ENCODE measurements around the gene FBLN5.
"Not testable (repeated sequence)": the region's sequence is repeated elsewhere in the genome, so short reads cannot be mapped to it uniquely, and the experiment has no call there.

The FBLN5 gene

DNA sequence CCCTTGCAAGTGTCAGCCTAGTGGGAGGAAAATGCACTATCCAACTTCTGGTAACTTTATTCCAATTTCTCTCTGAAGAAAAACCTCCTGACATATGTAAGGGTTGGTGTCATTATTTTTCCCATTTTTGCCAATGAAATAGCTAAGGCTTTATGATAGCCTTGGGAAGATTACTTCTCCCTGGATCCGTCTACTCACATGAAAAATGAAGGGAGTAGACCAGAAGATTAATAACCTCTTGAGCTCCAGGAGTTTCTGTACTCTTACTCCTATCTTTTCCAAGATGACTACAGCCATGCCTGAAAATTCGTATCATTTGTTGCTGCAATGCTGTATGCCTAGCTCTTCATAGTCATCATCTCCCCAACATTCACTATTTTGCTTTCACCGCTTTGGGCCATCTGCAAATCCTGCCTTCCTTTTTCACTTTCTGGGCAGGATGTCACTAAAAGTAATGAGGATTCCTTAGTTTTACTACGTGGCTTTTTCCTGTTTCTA, 98.9 kb downstream of the FBLN5 start:
- no peak for DNase-seq (ENCODE audit: low read depth, low spot score)
- Histone ChIP-seq H3K9me3 (ENCODE audit: low read depth, low read length) (no peaks in the 10 kb centered on the region), H3K27ac (no peak overlapping the region), H3K4me3 (no peak overlapping the region), H3K9ac (ENCODE audit: insufficient read length) (no peak overlapping the region), H3K36me3 (ENCODE audit: insufficient read depth, low read length) (no peaks in the 10 kb centered on the region)
- no peak for TF ChIP-seq EZH2 (IDR thresholded peaks at IDR 0.05)
- no peak for TF ChIP-seq FOXP2 (optimal IDR thresholded peaks at IDR 0.05; ENCODE audit: control extremely low read depth, extremely low read length, insufficient read depth)
- no peak for TF ChIP-seq POLR2AphosphoS5 (IDR thresholded peaks at IDR 0.05; ENCODE audit: borderline replicate concordance, low read depth, low read length)

DNA sequence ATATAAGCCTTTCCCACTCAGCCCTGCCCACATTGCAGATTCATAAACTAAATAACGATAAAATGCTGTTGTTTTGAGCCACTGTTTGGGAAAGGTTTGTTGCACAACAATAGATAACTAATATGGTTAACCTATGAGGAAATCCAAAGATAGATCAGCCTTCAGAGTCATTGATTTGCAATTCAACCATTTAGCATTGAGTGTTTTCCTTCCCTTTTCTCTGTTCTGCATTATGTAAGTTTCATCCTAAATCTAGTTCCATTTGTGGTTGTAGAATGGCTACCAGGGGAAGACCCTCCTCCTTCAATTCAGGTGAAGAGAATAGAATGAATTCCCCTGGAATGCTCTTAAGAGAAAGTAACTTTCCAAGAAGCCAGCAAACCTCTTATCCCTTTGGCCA, 99.8 kb downstream of the FBLN5 start:
- DNase-seq (ENCODE audit: low read depth, low spot score) = no peak
- Histone ChIP-seq H3K4me3 (no peak overlapping the region), H3K36me3 (ENCODE audit: insufficient read depth, low read length) (no peaks in the 10 kb centered on the region), H3K9me3 (ENCODE audit: low read depth, low read length) (no peaks in the 10 kb centered on the region), H3K27ac (no peak overlapping the region), H3K9ac (ENCODE audit: insufficient read length) (no peak overlapping the region)
- TF ChIP-seq FOXP2 (optimal IDR thresholded peaks at IDR 0.05; ENCODE audit: control extremely low read depth, extremely low read length, insufficient read depth) (no peak), POLR2AphosphoS5 (IDR thresholded peaks at IDR 0.05; ENCODE audit: borderline replicate concordance, low read depth, low read length) (no peak), EZH2 (IDR thresholded peaks at IDR 0.05) (no peak)

- Histone ChIP-seq H3K4me3 (no peak overlapping the region), H3K9ac (ENCODE audit: insufficient read length) (no peak overlapping the region), H3K27ac (no peak overlapping the region), H3K9me3 (ENCODE audit: low read depth, low read length) (no peaks in the 10 kb centered on the region), H3K36me3 (ENCODE audit: insufficient read depth, low read length) (no peaks in the 10 kb centered on the region)
- no peak for DNase-seq (ENCODE audit: low read depth, low spot score)
- TF ChIP-seq POLR2AphosphoS5 (IDR thresholded peaks at IDR 0.05; ENCODE audit: borderline replicate concordance, low read depth, low read length) = no peak
- TF ChIP-seq FOXP2 (optimal IDR thresholded peaks at IDR 0.05; ENCODE audit: control extremely low read depth, extremely low read length, insufficient read depth) = no peak
- TF ChIP-seq EZH2 (IDR thresholded peaks at IDR 0.05) = no peak
These were observed 101.8 kb downstream of the FBLN5 start for GRCh38 chr14:91845652-91846051.

DNA sequence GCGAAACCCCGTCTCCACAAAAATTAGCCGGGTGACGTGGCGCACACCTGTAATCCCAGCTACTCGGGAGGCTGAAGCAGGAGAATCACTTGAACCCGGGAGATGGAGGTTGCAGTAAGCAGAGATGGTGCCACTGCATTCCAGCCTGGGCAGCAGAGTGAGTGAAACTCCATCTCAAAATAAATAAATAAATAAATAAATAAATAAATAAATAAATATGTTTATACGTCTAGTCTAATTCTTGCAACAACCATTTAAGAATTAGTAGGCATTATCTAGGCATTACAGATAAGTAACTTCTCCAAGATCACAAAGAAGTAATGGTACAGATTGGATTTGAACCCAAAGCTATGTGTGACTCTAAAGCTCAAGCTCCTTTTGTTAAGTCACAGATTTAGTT, 102.4 kb downstream of the FBLN5 start:
- not testable (repeated sequence) for H3K36me3 ChIP-seq (ENCODE audit: insufficient read depth, low read length); H3K9me3 ChIP-seq (ENCODE audit: low read depth, low read length); H3K27ac ChIP-seq; H3K4me3 ChIP-seq; H3K9ac ChIP-seq (ENCODE audit: insufficient read length); DNase-seq (ENCODE audit: low read depth, low spot score)

GRCh38 chr14:91844029-91844428, 103.5 kb downstream of the FBLN5 start:
- no peaks in the 10 kb centered on the region for H3K9me3 ChIP-seq (ENCODE audit: low read depth, low read length)
- no peak overlapping the region for H3K9ac ChIP-seq (ENCODE audit: insufficient read length)
- DNase-seq (ENCODE audit: low read depth, low spot score) = no peak
- no peak overlapping the region for H3K27ac ChIP-seq
- TF ChIP-seq FOXP2 (optimal IDR thresholded peaks at IDR 0.05; ENCODE audit: control extremely low read depth, extremely low read length, insufficient read depth) (no peak), EZH2 (IDR thresholded peaks at IDR 0.05) (no peak), POLR2AphosphoS5 (IDR thresholded peaks at IDR 0.05; ENCODE audit: borderline replicate concordance, low read depth, low read length) (no peak)
- H3K4me3 ChIP-seq = no peak overlapping the region
- H3K36me3 ChIP-seq (ENCODE audit: insufficient read depth, low read length) = no peaks in the 10 kb centered on the region

DNA sequence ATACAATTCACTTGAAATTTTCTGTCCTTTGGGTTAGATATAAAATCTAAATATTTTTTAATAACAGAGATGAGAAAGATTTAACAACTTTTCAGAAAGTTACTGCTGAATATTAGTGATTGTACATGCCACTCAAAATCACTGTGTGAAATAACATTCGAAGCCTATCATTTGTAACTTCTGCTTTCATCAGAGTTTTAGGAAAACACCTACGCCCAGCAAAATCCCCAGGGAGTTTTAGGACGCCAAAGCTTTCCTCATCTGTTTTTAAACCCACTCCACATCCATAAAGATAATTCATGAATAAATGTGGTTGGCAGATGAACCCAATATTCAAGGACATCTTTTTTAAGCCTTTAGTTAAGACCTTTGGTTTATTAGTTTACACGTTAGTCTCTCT, 104.1 kb downstream of the FBLN5 start:
- Histone ChIP-seq H3K27ac (no peak overlapping the region), H3K4me3 (no peak overlapping the region), H3K9me3 (ENCODE audit: low read depth, low read length) (no peaks in the 10 kb centered on the region), H3K9ac (ENCODE audit: insufficient read length) (no peak overlapping the region), H3K36me3 (ENCODE audit: insufficient read depth, low read length) (no peaks in the 10 kb centered on the region)
- TF ChIP-seq FOXP2 (optimal IDR thresholded peaks at IDR 0.05; ENCODE audit: control extremely low read depth, extremely low read length, insufficient read depth) = no peak
- TF ChIP-seq EZH2 (IDR thresholded peaks at IDR 0.05) = no peak
- TF ChIP-seq POLR2AphosphoS5 (IDR thresholded peaks at IDR 0.05; ENCODE audit: borderline replicate concordance, low read depth, low read length) = no peak
- no peak for DNase-seq (ENCODE audit: low read depth, low spot score)

- DNase-seq (ENCODE audit: low read depth, low spot score) = no peak
- Histone ChIP-seq H3K9ac (ENCODE audit: insufficient read length) (no peak overlapping the region), H3K27ac (no peak overlapping the region), H3K4me3 (no peak overlapping the region), H3K9me3 (ENCODE audit: low read depth, low read length) (no peaks in the 10 kb centered on the region), H3K36me3 (ENCODE audit: insufficient read depth, low read length) (no peaks in the 10 kb centered on the region)
- TF ChIP-seq POLR2AphosphoS5 (IDR thresholded peaks at IDR 0.05; ENCODE audit: borderline replicate concordance, low read depth, low read length) (no peak), FOXP2 (optimal IDR thresholded peaks at IDR 0.05; ENCODE audit: control extremely low read depth, extremely low read length, insufficient read depth) (no peak), EZH2 (IDR thresholded peaks at IDR 0.05) (no peak)
These were observed 106.4 kb downstream of the FBLN5 start for GRCh38 chr14:91841065-91841464.

DNA sequence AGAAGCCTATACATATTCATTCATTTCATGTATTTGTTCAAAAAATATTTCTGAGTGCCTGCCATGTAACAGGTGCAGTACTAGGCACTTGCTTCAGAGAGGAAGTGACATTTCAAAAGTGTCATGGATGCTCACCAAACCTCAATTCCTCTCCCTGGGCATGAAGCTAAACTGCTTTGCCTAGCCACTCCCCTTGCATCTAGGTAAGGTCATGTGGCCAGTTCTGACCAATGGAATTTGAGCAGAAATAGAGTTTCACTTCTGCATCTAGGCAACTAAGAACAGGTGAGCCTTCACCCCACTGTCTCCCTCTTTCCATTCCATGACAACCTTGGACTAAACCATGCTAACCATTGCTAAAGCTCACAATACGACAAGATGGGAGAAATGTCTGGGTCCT, 107.7 kb downstream of the FBLN5 start:
- no peaks in the 10 kb centered on the region for H3K9me3 ChIP-seq (ENCODE audit: low read depth, low read length)
- no peaks in the 10 kb centered on the region for H3K36me3 ChIP-seq (ENCODE audit: insufficient read depth, low read length)
- H3K27ac ChIP-seq = no peak overlapping the region
- H3K4me3 ChIP-seq = no peak overlapping the region
- DNase-seq (ENCODE audit: low read depth, low spot score) = no peak
- TF ChIP-seq POLR2AphosphoS5 (IDR thresholded peaks at IDR 0.05; ENCODE audit: borderline replicate concordance, low read depth, low read length) = no peak
- no peak for TF ChIP-seq EZH2 (IDR thresholded peaks at IDR 0.05)
- no peak for TF ChIP-seq FOXP2 (optimal IDR thresholded peaks at IDR 0.05; ENCODE audit: control extremely low read depth, extremely low read length, insufficient read depth)
- no peak overlapping the region for H3K9ac ChIP-seq (ENCODE audit: insufficient read length)

- Histone ChIP-seq H3K36me3 (ENCODE audit: insufficient read depth, low read length) (no peaks in the 10 kb centered on the region), H3K9me3 (ENCODE audit: low read depth, low read length) (no peaks in the 10 kb centered on the region), H3K4me3 (peak overlapping the region; percentile 81), H3K27ac (no peak overlapping the region), H3K9ac (ENCODE audit: insufficient read length) (no peak overlapping the region)
- no peak for TF ChIP-seq FOXP2 (optimal IDR thresholded peaks at IDR 0.05; ENCODE audit: control extremely low read depth, extremely low read length, insufficient read depth)
- no peak for DNase-seq (ENCODE audit: low read depth, low spot score)
These were observed 110.4 kb downstream of the FBLN5 start for GRCh38 chr14:91837076-91837475.
